ENCODE results near the gene FILIP1L. TPM values are rescaled to one million over a fixed set of nuclear protein-coding genes. Genes with fewer than 3 reads are reported as not detected.

Gene FILIP1L
- total RNA-seq, 2 donors from 2014 or later, result 9.5 to 28.2 TPM

DNA sequence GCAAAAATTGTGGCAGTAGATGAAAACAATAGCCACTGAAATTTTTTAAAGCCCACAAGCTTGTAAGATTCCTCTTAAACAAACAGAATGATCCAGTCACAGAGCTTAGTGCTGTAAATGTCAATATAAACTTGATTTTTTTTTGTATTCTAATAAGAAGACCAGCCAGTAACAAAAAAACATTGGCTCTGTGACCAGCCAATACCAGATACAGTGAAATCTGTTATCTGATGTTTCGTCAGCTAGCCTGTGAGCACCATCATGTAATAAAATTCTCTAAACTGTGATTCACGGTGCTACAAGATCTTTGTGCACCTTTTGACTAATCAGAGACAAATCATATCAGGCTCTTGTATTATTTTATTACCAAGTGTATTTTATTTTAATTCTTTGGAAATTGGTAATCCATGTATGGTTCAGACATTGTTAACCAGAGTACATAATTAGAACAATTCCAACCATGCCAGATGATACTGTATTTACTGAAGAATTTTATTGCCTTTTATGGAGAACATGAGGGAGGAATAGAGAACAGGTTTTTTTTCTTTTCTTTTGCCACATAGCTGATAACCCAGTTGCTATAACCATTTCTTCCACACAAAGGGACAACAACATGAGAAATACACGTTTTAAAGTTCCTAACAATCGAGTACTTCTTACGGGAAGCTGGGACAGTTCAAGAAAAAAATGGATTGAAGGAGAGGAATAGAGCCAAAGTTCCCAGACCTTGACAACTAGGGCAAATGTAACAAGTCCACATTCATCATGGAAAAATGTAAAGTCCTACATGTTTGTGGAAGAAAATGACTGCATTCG is 71.9 kb downstream of the FILIP1L start:
- Histone ChIP-seq H3K36me3 (no peaks in the 10 kb centered on the region), H3K27ac (peak overlapping the region; percentile 70 to 79), H3K4me3 (no peak overlapping the region), H3K4me1 (replicated peaks) (peaks cover 7% of the 10 kb centered on the region), H3K9me3 (no peaks in the 10 kb centered on the region), H3K27me3 (replicated peaks; ENCODE audit: insufficient read depth) (no peaks in the 10 kb centered on the region)
- intact Hi-C loops (cut with DNase I), result loop anchor here (5.0 to 10.0 kb wide), 3 partner anchors 75 to 198 kb away; no protein-coding TSS in a partner anchor
- TF ChIP-seq CTCF (IDR thresholded peaks at IDR 0.05), result no peak
- TF ChIP-seq POLR2A (IDR thresholded peaks at IDR 0.05), result no peak
- TF ChIP-seq POLR2AphosphoS5 (IDR thresholded peaks at IDR 0.05), result peak; percentile 74
- DNase-seq (ENCODE audit: low spot score), result peak; percentile 60
- 21% methylated on average over 6 of the region's 6 CpGs for WGBS

DNA sequence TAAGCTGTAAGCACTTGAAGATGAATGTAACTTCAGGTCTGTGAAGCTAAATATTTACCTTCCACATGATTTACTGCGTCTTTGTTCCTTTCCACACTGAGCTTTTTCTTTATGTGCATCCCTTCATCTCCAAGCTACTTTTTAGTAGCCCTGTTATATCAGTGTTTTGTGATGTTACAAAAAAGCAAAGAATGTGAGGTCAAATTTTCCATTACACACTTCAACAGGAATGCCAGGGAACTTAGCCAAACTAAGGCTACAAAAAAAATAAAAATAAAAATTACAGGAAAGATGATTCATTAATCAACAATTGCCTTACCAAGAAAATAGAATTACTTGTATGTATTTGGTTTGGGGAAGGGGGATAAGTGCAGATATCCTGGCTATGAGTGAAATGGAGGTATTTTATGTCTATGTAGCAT is 73.0 kb downstream of the FILIP1L start:
- DNase-seq (ENCODE audit: low spot score), result no peak
- TF ChIP-seq POLR2AphosphoS5 (IDR thresholded peaks at IDR 0.05), result peak; percentile 67
- no peak for TF ChIP-seq POLR2A (IDR thresholded peaks at IDR 0.05)
- no peak for TF ChIP-seq CTCF (IDR thresholded peaks at IDR 0.05)
- Histone ChIP-seq H3K36me3 (no peaks in the 10 kb centered on the region), H3K4me1 (replicated peaks) (peaks cover 7% of the 10 kb centered on the region), H3K4me3 (no peak overlapping the region), H3K27ac (peak overlapping the region; percentile 70 to 79), H3K27me3 (replicated peaks; ENCODE audit: insufficient read depth) (no peaks in the 10 kb centered on the region), H3K9me3 (no peaks in the 10 kb centered on the region)
- intact Hi-C loops (cut with DNase I), result loop anchor here (5.0 to 10.0 kb wide), 3 partner anchors 74 to 197 kb away; no protein-coding TSS in a partner anchor
- WGBS, result 21% methylated on average over 1 of the region's 1 CpG

DNA sequence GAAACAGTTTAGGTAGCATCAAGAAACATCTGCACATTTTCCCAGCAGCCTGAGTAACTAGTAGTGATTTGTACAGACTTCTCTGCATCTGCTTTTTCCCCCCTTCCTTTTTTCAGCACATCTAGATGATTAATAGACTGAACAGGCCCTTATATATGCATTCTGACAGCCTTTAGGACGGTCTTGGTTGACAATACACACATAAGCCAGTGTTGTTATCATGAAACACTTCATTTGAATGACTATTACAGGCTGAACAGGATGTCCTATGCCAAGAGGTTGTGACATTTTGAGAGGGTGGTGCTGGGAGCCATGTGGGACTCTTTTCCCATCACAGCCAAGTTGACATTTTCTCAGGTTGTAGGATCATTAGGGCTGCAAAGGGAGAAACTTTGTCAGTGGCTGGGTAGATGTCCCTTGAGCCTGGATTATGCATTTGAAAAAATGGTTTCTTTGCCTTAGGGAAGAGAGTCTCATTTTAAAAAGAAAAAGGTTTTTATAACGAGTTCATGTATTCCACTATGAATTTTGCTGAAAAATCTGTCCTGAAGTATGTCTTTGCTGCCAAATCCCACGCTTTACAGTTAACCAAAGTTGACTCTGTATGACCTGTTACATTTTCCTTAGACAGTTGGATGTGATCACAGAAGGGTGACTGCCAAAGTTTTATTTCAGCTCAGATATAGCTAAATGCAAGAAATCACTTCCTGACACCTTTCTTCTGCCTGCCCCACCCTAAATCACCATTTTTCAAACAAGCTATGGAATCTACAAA is 73.7 kb downstream of the FILIP1L start:
- TF ChIP-seq CTCF (IDR thresholded peaks at IDR 0.05) (no peak), POLR2A (IDR thresholded peaks at IDR 0.05) (no peak), POLR2AphosphoS5 (IDR thresholded peaks at IDR 0.05) (no peak)
- WGBS, result 20% methylated on average over 3 of the region's 3 CpGs
- peaks cover 7% of the 10 kb centered on the region for H3K4me1 ChIP-seq (replicated peaks)

DNA sequence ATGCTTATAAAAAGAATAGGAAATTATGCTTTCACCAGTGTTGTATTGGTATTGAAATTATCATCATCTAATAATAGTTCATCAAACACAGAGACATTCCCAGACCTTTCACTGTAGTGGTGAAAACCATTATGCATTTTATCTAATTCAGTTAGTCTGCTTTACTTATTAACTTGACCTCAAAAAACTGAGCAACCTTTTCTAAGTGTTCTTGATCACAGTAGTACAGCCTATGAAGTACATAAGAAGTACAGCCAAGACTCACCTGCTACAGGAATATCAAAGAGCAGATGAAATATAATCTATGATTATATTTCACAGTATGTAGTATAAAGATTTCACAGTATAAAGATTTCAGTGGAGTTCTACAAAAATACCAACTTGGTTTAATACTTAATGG is 75.2 kb downstream of the FILIP1L start:
- Histone ChIP-seq H3K4me3 (no peak overlapping the region), H3K27me3 (replicated peaks; ENCODE audit: insufficient read depth) (no peaks in the 10 kb centered on the region), H3K9me3 (no peaks in the 10 kb centered on the region), H3K27ac (no peak overlapping the region), H3K36me3 (no peaks in the 10 kb centered on the region), H3K4me1 (replicated peaks) (peaks cover 7% of the 10 kb centered on the region)
- intact Hi-C loops (cut with DNase I), result no loop called here
- DNase-seq (ENCODE audit: low spot score), result no peak
- TF ChIP-seq CTCF (IDR thresholded peaks at IDR 0.05), result no peak

More for the DNA sequence above, 73.7 kb downstream of the FILIP1L start:
- Histone ChIP-seq H3K4me3 (no peak overlapping the region), H3K27me3 (replicated peaks; ENCODE audit: insufficient read depth) (no peaks in the 10 kb centered on the region), H3K9me3 (no peaks in the 10 kb centered on the region), H3K36me3 (no peaks in the 10 kb centered on the region), H3K27ac (peak overlapping the region; percentile 70 to 79)
- DNase-seq (ENCODE audit: low spot score), result no peak
- intact Hi-C loops (cut with DNase I), result loop anchor here (5.0 to 10.0 kb wide), 3 partner anchors 73 to 196 kb away; no protein-coding TSS in a partner anchor
